OCI-LY1 (cell line): Measurements from ENCODE around the gene AMBRA1.

ENCODE experiments used
- EZH2 ChIP-seq: fragments of 200-600 bp; sonication (generic), shearing (Covaris generic); IDR thresholded peaks from 2 replicates; pipeline ENCODE4 v1.8.0; 2017; ENCODE audit warnings: borderline replicate concordance, mixed run types, mild to moderate bottlenecking, antibody characterized with exemption, low read length, moderate library complexity, mixed read lengths
- TF ChIP-seq, protein P1 (sequence below): fragments of 200-600 bp; sonication (generic), shearing (Covaris generic); IDR thresholded peaks from 2 replicates; pipeline ENCODE4 v1.5.1; 2017; ENCODE audit warnings: mild to moderate bottlenecking, antibody characterized with exemption, low read length, moderate library complexity, mixed read lengths

DNA sequence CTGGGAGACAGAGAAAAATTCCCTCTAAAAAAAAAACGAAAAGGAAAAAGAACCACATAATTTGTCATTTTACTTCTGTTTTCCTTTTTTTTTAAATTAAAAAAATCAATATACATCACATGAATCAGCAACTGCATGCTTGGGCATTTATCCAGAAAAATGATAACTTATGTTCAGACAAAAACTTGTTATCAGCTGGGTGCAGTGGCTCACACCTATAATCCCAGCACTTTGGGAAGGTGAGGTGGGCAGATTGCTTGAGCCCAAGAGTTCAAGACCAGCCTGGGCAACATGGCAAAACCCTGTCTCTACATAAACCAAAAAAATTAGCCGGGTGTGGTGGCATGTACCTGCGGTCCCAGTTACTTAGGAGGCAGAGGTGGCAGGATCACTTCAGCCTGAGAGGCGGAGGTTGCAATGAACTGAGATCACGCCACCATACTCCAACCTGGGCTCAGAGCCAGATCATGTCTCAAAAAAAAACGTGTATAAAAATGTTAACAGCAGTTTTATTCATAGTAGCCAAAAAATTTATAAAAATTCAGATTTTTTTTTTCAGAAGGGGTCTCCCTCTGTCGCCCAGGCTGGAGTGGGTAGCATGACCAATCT lies 28.5 kb downstream of the AMBRA1 start:
- no peak for TF ChIP-seq EZH2
- TF ChIP-seq, protein P1, sequence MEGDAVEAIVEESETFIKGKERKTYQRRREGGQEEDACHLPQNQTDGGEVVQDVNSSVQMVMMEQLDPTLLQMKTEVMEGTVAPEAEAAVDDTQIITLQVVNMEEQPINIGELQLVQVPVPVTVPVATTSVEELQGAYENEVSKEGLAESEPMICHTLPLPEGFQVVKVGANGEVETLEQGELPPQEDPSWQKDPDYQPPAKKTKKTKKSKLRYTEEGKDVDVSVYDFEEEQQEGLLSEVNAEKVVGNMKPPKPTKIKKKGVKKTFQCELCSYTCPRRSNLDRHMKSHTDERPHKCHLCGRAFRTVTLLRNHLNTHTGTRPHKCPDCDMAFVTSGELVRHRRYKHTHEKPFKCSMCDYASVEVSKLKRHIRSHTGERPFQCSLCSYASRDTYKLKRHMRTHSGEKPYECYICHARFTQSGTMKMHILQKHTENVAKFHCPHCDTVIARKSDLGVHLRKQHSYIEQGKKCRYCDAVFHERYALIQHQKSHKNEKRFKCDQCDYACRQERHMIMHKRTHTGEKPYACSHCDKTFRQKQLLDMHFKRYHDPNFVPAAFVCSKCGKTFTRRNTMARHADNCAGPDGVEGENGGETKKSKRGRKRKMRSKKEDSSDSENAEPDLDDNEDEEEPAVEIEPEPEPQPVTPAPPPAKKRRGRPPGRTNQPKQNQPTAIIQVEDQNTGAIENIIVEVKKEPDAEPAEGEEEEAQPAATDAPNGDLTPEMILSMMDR = no peak
